Right renal cortex interstitium (tissue), 3 donors: Measurements from ENCODE around the gene GPR137B. TPM values are rescaled to one million over a fixed set of nuclear protein-coding genes. Genes with fewer than 3 reads are reported as not detected.
"Not testable (repeated sequence)": the region's sequence is repeated elsewhere in the genome, so short reads cannot be mapped to it uniquely, and the experiment has no call there.

Experiments
- DNase-seq, 3 donors: peaks; one replicate each; pipeline ENCODE4 v3.0.0-alpha.2; 2013; ENCODE audit warnings: low read depth in 3 of 3, low spot score in 2 of 3
- polyA plus RNA-seq, 3 donors: library from polyadenylated mRNA; unstranded; fragments of 120-200 nt; gene quantifications; one replicate each; pipeline ENCODE4 v1.2.1, GENCODE V29; 2013; ENCODE audit not compliant: insufficient read length in 3 of 3

Gene GPR137B
- polyA plus RNA-seq, 3 donors = 35.4 to 42.3 (median 38.9) TPM

DNA sequence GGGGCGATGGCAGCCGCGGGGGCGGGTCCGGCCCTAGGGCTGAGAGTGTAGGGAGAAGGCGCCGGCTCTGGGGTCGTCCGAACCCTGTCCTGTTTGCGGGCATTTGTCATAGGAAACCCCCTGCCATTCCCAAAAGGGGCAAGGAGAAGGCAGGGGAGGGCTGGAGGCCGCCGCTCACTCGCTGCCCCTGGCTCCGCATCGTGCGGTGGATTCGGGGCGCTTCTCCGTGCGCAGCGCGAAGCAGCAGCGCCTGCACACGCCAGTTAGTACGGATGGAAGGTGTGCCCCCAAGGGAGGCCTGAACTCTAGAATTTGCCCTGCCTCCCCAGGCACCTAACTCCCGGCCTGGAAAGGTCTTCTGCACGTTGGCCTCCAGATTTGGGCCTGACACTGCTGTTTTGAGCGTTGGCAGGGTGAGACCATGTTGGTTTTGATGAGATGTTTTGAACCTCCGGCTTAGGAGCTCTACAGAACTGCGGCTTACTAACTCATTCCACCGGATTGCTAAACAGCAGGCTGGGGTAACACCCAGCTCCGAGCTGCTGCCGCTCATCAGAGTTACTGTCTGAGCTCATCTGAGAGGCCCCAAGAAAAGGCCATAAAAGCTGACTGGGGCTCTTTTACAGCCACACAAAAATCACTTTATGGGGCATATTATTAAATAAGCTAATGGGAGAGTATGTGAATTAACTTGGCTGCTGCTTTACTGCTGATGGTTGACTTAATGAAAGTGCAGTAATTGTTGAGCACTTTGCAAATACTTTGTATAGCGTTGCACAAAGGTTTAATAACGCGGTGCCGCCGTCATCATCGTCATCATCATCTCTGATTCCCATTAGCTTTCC lies 987 bp downstream of the GPR137B start:
- no peak for DNase-seq

DNA sequence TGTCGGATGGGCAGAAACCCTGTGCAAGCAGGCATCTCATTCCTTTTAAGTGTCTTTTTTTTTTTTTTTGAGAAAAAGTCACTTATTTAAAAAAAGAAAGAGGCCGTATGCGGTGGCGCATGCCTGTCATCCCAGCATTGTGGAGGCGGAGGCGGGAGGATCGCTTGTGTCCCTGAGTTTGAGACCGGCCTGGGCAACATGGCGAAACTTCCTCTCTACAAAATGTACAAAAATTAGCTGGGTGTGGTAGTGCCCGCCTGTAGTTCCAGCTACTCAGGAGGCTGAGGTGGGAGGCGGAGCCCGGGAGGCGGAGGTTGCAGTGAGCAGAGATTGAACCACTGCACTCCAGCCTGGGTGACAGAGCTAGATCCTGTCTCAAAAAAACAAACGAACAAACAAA lies 1.7 kb downstream of the GPR137B start:
- no peak for DNase-seq

DNA sequence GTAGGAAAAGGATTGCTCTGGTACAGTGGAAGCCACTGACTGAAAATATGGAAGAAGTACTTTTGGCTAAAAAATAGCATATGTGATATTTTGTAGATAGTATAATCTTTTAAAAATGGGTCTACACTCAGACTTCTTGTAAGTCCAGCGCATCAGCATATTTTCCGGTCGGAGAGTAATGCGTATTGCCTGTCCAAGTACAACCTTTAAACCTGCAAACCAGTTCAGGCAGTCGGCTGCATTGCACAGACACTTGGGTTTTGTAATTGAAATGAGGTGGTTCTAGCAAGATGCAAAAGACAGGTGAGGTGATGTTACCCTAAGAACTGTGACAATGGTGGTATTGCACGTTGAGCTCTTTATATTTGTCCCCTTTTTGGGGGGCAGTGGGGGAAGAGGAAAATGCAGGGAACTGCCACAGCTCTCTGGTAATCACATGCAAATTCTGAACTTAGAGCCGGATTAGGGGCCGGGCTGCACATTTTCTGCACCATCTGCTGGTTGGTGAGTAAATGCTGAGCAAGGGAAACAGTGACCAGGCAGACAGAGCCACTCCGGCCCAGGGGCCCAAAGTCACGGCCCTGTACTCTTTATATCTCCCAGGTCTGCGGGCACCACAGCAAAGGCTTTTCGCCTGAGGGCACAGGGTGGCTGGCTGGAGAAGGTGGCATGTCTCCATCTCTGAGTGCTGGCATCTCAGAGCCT lies 2.3 kb downstream of the GPR137B start:
- DNase-seq = no peak

DNA sequence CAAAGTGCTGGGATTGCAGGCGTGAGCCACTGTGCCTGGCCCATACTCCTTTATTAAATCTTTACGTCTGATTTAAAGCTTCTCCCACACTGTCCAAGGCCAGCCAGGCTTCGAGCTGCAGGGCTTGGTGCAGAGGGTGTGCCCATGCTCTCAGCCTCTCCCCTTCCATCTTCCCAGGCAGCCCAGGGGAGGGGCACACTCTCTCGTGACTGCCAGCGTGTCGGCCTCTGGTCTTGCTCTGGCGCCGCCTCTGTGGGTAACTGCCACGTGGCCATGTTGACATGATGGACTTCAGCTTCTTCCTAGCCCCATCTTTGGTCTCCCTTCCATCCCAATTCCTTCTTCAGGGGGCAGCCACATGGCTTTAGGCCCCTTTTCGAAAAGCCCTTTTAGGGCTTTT lies 4.7 kb downstream of the GPR137B start:
- DNase-seq = no peak

DNA sequence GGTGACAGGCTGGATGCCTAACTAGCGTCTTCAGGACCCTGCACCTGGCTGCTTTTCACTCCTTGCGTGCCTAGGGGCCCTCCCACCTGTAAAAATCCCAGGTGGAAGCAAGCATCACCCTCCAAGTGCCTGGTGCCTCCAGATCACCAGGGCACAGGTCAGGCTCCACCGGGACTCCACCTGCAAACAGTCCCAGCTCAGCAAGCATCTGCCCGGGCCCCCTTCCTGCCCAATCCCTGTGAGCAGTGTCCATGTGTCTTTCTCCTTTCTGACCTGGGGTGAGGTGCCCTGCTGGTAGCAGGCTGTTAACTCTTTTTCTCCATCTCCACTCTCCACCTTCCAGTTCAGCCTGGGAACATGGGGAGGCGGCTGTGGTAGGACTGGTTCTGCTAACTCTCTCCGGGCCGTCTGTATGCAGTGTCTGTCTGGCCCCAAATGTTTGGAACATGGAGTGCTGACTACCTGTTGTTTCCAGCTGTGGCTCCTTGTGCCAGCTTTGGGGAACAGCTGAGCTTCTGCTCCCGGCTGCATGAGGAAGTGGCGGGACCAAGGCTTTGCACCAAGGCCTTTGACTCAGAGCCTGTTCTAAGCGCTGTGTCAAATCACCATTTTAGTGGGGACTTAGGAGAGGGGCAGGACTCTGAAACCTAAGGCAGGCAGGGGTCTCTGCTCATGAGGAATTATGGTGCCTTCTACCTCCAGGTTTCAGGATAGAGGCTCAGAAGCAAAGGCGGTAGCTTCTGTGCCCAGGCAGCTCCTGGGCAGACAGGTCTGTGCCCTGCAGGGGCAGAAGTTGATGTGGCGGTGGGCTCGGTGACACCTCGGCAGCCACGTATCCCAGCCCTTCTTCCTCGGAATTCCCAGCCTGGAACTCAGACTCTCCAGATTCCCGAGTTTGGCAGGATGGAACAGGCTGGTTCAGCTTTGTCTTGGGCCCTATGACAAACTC lies 5.5 kb downstream of the GPR137B start:
- DNase-seq = no peak

DNA sequence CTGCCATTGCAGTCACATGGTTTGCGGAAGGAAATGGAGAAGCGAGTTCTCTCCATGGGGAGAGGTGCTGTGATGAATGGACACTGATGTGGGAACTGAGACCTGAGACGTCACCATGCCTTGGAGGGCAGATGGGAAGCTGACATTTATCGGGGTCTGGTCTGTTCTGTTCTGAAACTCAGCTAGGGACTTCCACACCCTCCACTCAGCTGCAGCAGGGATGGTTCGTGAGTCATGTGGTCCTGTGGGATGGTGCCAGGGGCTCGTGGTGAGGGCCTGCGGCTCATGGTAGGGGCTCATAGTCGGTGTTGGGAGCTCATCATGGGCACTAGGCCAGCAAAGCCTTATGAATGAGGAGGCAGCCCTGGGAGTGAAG lies 6.1 kb downstream of the GPR137B start:
- no peak for DNase-seq

DNA sequence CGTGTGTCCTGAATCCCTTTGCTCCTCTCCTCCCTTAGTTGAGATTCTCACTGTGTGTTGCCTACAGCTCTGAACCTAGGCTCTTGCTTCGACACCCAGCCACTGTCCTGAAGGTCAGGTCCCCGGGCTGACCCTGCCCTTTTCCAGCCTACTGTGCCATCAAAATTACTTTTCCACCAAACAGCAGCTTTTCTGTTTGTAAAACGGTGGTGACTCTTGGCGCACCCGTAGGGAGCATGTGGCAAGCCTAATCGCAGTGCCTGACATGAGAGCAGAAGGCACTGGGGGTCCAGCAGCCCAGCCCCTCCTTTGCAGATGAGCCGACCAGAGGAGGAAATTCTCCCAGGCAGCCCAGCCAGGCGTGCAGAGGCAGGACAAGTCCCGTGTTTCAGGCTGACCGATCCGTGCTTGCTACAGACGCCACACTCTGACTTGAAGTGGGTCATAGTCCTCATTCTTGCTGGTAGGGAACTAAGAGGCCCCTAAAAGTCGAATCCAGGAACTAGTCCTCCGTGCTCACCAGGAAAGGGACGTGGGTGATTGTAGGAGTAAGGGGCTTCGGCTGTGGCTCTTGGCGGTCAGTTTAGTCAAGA lies 6.8 kb downstream of the GPR137B start:
- DNase-seq = no peak

DNA sequence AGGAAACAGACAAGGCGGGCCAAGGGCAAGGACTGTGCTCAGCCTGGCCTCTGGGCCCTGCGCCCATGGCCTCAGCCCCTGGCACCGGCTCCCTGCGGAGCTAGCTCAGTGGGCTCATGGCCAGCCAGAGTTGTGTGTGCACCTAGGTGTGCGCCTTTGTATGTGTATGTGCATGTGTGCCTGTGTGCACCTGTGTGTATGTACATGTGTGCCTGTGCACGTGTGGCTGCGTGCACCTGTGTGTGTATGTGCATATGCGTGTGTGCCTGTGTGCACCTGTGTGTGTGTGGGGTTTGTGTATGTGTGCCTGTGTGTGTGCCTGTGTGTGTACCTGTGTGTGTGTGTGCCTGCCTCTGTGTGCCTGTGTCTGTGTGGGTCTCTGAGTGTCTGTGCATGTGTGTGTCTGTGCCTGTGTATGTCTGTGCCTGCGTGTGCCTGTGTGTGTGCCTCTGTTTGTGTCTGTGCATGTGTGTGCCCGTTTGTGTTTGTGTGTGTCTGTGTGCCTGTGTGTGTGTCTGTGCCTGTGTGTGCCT lies 7.4 kb downstream of the GPR137B start:
- DNase-seq = no peak

DNA sequence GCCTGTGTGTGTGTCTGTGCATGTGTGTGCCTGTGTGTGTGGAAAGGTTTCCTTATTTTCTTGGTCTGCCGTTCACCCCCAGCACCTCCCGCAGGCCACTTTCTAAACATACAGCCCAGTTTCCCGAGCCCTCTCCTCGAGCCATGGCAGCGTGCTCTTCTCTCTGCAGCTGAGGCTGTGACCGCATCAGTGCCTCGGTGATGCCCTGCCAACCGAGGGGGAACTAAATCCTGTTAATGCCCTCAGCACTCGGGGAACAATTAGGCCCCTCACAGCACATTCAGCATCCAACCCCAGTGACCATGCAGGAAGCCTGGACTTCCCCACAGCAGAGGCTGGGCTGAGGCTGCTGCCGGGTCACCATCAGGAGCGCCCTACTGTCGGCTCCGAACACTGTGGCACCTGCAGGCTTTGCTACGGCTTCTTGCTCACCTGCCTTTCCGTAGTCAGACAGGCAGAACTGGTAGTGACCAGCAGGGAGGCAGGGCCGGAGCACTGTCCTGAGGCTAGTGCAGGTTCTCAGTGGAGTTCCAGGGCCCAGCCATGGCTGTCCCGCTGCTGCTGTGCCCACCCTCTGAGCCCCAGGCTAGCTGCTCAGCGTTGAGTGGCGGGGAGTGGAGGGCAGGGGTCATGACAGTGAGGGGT lies 8.1 kb downstream of the GPR137B start:
- no peak for DNase-seq

DNA sequence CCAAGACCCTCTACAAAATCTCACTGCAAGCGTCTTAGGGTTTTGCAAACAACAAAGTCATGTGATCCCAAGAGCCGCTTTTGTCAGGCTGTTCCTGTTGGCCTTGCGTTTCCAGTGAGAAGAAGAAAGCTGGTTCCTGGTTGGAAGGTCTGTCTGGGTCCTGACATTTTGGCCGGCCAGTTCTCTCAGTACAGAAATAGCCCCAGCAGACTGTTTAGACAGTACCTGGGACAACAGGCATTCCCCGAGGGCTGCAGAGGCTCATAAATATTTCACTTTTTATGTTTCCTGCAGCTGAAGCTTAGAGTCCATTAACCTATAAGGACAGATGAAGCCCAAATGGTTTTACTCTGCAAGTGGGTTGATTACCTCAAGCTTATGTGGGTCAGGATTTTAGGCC lies 8.6 kb downstream of the GPR137B start:
- DNase-seq = no peak

DNA sequence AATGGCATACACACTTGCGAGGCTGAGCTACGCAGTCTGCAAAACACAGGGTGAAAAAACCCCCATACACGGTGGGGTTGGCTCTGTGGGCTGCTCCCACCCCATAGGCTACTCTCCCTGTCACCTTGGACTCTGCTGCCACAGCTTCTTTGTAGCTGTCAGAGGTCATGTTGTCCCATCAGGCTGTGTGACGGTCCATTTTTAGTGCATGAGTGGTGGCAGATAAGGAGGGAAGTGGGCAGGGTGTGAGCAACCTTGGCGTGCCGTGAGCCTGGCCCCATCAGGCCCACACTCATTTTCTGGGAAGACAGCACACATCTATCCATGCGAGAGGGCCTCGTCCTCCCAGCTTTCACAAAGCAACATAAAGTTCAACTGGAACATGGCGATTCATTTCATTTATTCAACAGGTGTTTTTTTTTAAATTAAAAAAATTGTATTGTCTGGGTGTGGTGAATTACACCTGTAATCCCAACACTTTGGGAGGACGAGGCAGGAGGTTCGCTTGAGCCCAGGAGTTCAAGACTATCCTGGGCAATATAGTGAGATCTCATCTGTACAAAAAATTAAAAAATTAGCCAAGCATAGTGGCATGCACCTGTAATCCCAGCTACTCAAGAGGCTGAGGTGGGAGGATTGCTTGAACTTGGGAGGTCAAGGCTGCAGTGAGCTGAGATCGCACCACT lies 9.5 kb downstream of the GPR137B start:
- no peak for DNase-seq

DNA sequence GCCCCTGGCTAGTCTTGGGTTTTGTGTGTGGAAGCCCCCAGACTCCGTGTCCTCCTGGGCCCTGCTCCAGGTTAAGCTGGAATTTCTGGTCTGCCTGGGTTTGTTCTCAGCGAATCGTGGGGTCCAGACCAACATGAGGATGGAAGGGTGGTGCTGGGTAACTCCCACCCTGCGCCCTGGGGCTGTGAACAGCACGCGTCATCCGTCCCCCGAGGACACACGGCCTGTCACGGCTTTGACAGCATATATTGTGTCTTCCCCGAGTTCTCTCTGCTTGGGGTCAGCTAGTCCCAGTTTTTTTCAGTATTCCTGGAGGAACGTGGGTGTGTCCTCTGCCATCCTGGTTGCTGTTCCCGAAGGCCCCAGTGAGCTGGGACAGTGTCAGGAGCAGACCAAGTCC lies 11.8 kb downstream of the GPR137B start:
- DNase-seq = no peak

DNA sequence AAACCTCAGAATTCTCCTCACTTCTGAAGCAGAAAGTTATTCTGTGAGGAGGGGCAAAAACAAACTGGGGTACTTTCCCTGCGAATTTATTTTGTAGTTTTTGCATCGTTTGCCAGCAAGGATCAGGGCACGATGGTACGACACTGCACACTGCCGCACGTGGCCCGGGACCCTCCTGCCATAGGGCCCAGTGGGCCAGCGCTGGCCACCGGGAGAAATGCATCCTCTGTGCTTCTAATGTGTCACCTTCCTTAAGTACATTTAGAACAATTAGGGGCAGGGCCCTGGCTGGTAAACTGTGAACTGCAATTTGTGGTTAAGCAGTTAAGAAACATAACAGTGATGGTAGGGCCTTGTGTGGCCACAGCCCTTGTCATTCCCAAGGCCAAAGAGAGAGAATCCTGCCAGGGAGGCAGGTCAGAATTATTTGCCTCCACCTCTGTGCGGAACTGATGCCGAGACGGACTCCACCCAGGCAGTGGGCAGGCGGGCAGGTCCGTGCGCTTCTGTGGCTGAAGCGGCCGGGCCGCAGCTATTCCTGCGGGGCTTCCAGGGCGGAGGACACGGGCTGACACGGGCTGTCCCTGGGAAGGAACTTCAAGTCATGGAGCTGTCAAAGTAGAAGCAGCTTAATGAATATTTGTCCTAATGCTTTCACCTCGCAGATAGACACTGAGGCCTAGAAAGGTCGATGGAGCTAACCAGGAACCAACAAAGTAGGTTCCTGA lies 12.5 kb downstream of the GPR137B start:
- no peak for DNase-seq

DNA sequence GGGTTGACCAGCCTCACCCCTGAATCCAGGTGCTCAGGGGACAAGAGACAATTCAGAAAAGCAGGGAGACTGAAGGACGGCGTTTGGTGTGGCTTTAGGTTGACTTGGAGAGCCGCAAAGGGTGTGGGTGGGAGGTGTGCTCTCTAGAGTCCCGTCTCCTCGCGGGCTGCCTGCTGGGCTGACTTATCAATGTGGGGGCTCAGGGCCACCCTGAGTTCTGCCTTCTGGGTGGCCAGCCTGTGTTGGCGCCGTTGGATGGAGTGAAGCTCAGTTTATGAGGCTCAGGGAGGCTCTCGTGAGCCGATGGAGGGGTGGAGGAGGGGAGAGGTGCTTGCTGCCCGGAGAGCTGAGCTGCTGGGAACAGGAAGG lies 13.0 kb downstream of the GPR137B start:
- no peak for DNase-seq

DNA sequence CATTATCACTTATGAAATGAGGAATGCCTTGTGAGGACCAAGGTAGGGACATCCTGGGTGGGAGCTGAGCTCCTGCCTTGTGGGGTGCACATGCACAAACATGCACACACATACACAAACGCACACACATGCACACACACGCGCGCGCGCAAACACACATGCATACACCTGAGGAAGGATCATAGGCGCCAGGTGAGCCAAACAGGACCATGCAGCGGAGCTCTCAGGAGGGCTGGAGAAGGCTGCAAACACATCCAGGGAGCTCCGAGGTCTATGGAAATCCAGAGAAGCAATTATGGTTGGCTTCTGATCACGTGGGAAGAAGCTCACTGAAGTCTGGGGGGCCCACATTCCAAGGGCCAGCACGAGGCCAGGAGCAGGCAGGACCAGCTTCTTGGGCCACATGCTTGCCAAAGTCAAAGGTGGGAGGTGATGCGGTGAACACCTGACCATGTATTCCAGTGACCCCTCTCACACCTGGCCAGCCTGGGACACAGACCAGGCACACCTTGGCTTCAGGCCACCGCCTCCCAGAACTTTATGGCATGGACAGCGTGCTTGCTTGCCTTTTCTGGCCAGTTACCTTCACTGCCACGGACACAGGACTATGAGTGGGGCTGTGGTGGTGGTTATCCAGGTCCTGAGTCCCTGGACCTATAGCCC lies 13.6 kb downstream of the GPR137B start:
- DNase-seq = no peak

DNA sequence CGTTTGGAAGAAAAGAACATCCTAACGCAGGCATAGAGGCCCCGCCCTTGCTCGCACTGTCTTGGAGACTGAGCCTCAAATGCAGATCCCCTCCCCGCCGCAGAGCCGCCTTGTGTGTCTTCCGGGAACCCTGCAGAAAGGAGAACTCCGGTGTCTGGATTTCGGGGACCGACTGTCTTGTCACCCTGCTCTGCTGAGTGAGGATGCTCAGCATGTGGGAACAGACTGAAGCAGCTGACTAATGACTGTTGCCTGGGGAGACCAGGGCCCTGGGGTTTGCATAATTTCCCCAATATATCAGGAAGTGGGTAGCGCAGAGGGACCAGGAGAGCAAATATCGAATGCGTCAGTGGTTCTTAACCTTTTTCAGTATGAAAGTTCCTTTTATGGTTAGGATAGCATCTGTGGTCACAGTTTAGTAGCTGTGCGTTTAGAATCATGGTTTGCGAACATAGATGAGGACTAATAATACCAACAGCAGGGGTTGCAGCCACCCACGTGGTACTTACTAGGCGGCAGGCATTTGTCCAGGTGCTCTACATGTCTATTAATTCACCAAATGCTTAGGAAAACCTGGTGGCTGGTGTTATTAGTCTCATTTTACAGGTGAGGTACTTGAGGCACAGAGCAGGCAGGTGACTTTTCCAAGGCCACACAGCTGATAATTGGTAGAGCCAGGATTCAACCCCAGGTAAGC lies 14.3 kb downstream of the GPR137B start:
- DNase-seq = no peak

DNA sequence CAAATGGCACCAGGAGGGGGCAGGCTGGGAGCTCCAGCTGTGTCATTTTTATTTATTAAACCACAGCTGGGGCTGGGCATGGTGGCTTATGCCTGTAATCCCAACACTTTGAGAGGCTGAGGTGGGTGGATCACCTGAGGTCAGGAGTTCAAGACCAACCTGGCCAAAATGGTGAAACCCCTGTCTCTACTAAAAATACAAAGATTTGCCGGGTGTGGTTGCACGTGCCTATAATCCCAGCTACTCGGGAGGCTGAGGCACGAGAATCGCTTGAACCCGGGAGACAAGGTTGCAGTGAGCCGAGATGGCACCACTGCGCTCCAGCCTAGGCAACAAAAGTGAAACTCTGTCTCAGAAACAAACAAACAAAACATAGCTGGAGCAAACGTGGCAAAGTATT lies 15.7 kb downstream of the GPR137B start:
- not testable (repeated sequence) for DNase-seq

DNA sequence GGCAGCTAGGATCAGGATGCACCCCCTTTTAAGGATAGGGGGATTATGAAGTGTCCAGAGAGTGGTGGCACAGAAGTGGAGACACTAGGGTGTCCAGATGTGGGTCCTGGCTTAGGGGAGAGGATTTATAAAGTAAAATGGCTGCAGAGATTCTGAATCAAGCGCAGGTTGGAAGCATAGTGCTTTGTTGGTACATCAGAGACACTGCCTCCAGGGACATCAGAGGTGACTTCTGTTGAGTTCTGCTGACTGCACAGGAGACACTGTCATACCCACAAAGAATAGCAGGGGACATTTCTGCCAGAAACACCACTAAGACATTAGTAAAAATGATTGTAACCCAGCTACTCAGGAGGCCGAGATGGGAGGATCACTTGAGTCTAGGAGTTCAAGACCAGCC lies 16.4 kb downstream of the GPR137B start:
- no peak for DNase-seq
